ENCODE measurements around the gene OSBPL7.
A peak's percentile ranks its signal among the peaks of the same experiment; 100 is the strongest.

The OSBPL7 gene

GRCh38 chr17:47806913-47807255 is 14.7 kb downstream of the OSBPL7 start:
- no peak for DNase-seq (ENCODE audit: low read depth in 2 of 2)

- DNase-seq (ENCODE audit: low read depth in 2 of 2): no peak
Measured at GRCh38 chr17:47806026-47806912, 15.3 kb downstream of the OSBPL7 start.

GRCh38 chr17:47804461-47804860 is 17.1 kb downstream of the OSBPL7 start:
- DNase-seq (ENCODE audit: low read depth in 2 of 2): no peak

GRCh38 chr17:47803751-47804150 is 17.8 kb downstream of the OSBPL7 start:
- no peak for DNase-seq (ENCODE audit: low read depth in 2 of 2)

GRCh38 chr17:47803201-47803600 is 18.4 kb downstream of the OSBPL7 start:
- DNase-seq (ENCODE audit: low read depth in 2 of 2): no peak

- peak; percentile 20 to 29 for DNase-seq (ENCODE audit: low read depth in 2 of 2)
Measured at GRCh38 chr17:47802341-47803022, 19.1 kb downstream of the OSBPL7 start.

- DNase-seq (ENCODE audit: low read depth in 2 of 2): no peak
Measured at GRCh38 chr17:47801906-47802305, 19.7 kb downstream of the OSBPL7 start.

GRCh38 chr17:47801176-47801765 is 20.3 kb downstream of the OSBPL7 start:
- no peak for DNase-seq (ENCODE audit: low read depth in 2 of 2)

GRCh38 chr17:47800686-47801085 is 20.9 kb downstream of the OSBPL7 start:
- no peak for DNase-seq (ENCODE audit: low read depth in 2 of 2)

- DNase-seq (ENCODE audit: low read depth in 2 of 2): no peak
Measured at GRCh38 chr17:47797797-47798196, 23.8 kb downstream of the OSBPL7 start.

- DNase-seq (ENCODE audit: low read depth in 2 of 2): no peak
Measured at GRCh38 chr17:47792979-47793378, 28.6 kb downstream of the OSBPL7 start.

GRCh38 chr17:47792457-47792856 is 29.1 kb downstream of the OSBPL7 start:
- no peak for DNase-seq (ENCODE audit: low read depth in 2 of 2)

GRCh38 chr17:47791025-47791424 is 30.6 kb downstream of the OSBPL7 start:
- DNase-seq (ENCODE audit: low read depth in 2 of 2): no peak

- peak; percentile 9 to 24 for DNase-seq (ENCODE audit: low read depth in 2 of 2)
Measured at GRCh38 chr17:47789611-47790561, 31.7 kb downstream of the OSBPL7 start.

- DNase-seq (ENCODE audit: low read depth in 2 of 2): no peak
Measured at GRCh38 chr17:47785538-47786123, 36.0 kb downstream of the OSBPL7 start.

- no peak for DNase-seq (ENCODE audit: low read depth in 2 of 2)
Measured at GRCh38 chr17:47781397-47781796, 40.2 kb downstream of the OSBPL7 start.

GRCh38 chr17:47778184-47778635 is 43.4 kb downstream of the OSBPL7 start:
- no peak for DNase-seq (ENCODE audit: low read depth in 2 of 2)

- DNase-seq (ENCODE audit: low read depth in 2 of 2): no peak
Measured at GRCh38 chr17:47776330-47777197, 45.0 kb downstream of the OSBPL7 start.

GRCh38 chr17:47774987-47775580 is 46.5 kb downstream of the OSBPL7 start:
- no peak for DNase-seq (ENCODE audit: low read depth in 2 of 2)

- no peak for DNase-seq (ENCODE audit: low read depth in 2 of 2)
Measured at GRCh38 chr17:47774331-47774730, 47.3 kb downstream of the OSBPL7 start.

Data from stimulated activated CD8-positive, alpha-beta memory T cell treated with anti-CD3 and anti-CD28 coated beads, Interleukin-2, amount 100 ng/mL, for 1 hour (primary cell).